M059J (cell line): ENCODE measurements around the gene ADGRG3. TPM values are rescaled to one million over a fixed set of nuclear protein-coding genes. Genes with fewer than 3 reads are reported as not detected.

Experiments
- DNase-seq: peaks from one replicate; pipeline ENCODE4 v3.0.0-alpha.2; 2012; ENCODE audit warnings: low read depth
- total RNA-seq: library from RNA; depleted of rRNA; stranded (reverse); fragments of >200 nt; shearing (Covaris generic); gene quantifications from 2 replicates; pipeline ENCODE4 v1.2.3, GENCODE V29; 2014; rRNA removed

Gene ADGRG3
- total RNA-seq, 1 experiment from 2014 or later = not detected

- DNase-seq = peak; percentile 100
Measured at GRCh38 chr16:57734925-57735754, 67.0 kb downstream of the ADGRG3 start.

DNA sequence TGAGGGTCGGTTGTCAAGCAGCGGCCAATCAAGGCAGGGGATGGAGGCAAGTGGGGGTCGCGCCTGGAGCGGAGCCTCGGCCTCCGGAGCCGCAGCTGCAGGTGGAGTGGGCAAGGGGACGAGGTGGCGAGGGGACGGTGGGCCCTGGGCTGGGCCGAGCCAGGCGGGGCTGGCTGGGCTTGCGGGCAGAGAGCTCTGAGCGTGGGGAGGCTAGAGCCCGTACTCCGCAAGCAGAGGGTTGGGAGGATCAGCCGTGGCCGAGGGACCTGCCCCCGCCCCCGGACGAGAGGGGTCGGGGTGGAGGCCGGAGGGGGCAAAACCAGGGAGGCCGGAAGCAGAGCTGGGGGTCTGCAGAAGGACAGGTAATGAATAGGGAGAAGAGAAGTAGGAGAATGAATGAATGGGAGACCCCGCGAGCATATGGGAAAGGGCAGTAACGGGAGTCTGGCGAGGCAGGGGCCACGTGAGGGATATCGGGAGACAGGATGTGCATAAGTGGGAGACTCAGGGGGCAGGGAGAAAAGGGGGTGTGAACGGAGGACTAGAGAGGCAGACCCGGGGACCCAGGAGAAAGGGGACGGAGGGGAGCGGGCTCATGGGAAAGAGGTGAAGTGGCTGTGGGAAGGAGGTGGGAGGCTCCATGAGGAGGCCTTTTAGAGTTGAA is 67.8 kb downstream of the ADGRG3 start, which contains the start of gene KATNB1:
KATNB1 (plus strand) TSS at position 16 of the 664 bp plus-strand sequence. CDS start 1,474 bp downstream, outside the sequence.
- DNase-seq = peak; percentile 37

- peak; percentile 69 for DNase-seq
Measured at GRCh38 chr16:57736419-57737351, 68.6 kb downstream of the ADGRG3 start.

DNA sequence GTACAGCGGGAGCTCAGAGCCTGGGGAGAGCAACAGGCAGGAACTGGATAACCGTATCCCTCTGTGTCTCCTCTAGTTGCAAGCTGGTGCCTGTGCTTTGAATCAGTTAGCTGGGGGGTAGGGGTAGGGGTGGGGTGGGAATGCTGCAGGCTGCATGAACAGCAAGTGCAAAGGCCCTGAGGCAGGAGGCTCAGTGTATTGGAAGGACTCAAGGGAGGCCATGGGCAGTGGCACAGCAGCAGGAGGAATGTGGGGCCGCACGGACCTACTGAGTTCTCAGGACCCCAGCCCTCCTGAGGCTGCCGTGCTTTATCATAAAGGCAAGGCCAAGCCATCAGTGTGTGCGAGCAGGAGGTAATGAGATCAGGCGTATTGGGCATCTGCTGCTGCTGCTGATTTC is 70.7 kb downstream of the ADGRG3 start:
- no peak for DNase-seq

Other genes with a start within 250 kb of the ADGRG3 start
- 61.3 and 70.7 TPM in 2 replicates for gene CIAPIN1, start 220.9 kb upstream of the ADGRG3 start, total RNA-seq
- 52.2 and 60.5 TPM in 2 replicates for gene COQ9, start 220.8 kb upstream of the ADGRG3 start, total RNA-seq
- 239 and 240 TPM in 2 replicates for gene POLR2C, start 205.6 kb upstream of the ADGRG3 start, total RNA-seq
- 4.3 and 6.2 TPM in 2 replicates for gene DOK4, start 181.8 kb upstream of the ADGRG3 start, total RNA-seq
- gene CCDC102A, start 131.7 kb upstream of the ADGRG3 start, total RNA-seq = 7.0 and 16.8 TPM in 2 replicates
- gene ADGRG5, start 125.7 kb upstream of the ADGRG3 start, total RNA-seq = 0.22 and 0.37 TPM in 2 replicates
- gene ADGRG1, start 39.7 kb upstream of the ADGRG3 start, total RNA-seq = 16.2 and 20.6 TPM in 2 replicates
- not detected in 2 replicates for gene DRC7, start 26.5 kb downstream of the ADGRG3 start, total RNA-seq
- gene KATNB1, start 67.5 kb downstream of the ADGRG3 start, total RNA-seq = 27.3 and 38.4 TPM in 2 replicates
- gene KIFC3, start 134.2 kb downstream of the ADGRG3 start, total RNA-seq = 38.8 and 71.2 TPM in 2 replicates